Measurements from ENCODE around the gene AOC3. TPM values are rescaled to one million over a fixed set of nuclear protein-coding genes. Genes with fewer than 3 reads are reported as not detected.

AOC3 gene
- total and polyA plus RNA-seq, 2 of the 8 experiments (the other 6 are each of a cell fraction or from before 2014, with no cell fraction given), result 2.5 to 2.7 TPM

GRCh38 chr17:42849031-42849430 lies 2.0 kb upstream of the AOC3 start:
- no peak for TF ChIP-seq CREB1 (IDR thresholded peaks at IDR 0.05)
- TF ChIP-seq TAF7 (optimal IDR thresholded peaks at IDR 0.05; ENCODE audit: borderline replicate concordance, low read depth, low read length), result no peak
- no peak for TF ChIP-seq EGR1 (IDR thresholded peaks at IDR 0.05; ENCODE audit: borderline replicate concordance, low read depth, low read length)
- no peak for TF ChIP-seq NANOG (IDR thresholded peaks at IDR 0.05; ENCODE audit: insufficient read depth, low read depth, low read length, poor library complexity, severe bottlenecking)
- no peak for TF ChIP-seq BCL11A (IDR thresholded peaks at IDR 0.05; ENCODE audit: low read depth in 2 of 2, low read length in 2 of 2)
- no peak for TF ChIP-seq BRCA1 (IDR thresholded peaks at IDR 0.05; ENCODE audit: low read depth, low read length)
- no peak for TF ChIP-seq ZNF274 (IDR thresholded peaks at IDR 0.05; ENCODE audit: borderline replicate concordance, extremely low read depth, low read length)
- no peak for TF ChIP-seq POLR2AphosphoS5 (IDR thresholded peaks at IDR 0.05; ENCODE audit: low read depth, low read length)
- no peak for TF ChIP-seq KDM4A (IDR thresholded peaks at IDR 0.05; ENCODE audit: low read depth, low read length, severe bottlenecking)
- no peak for TF ChIP-seq SUZ12 (IDR thresholded peaks at IDR 0.05; ENCODE audit: low read length)
- TF ChIP-seq CBX8 (IDR thresholded peaks at IDR 0.05; ENCODE audit: borderline replicate concordance, low read depth, low read length), result no peak
- TF ChIP-seq CTBP2 (IDR thresholded peaks at IDR 0.05; ENCODE audit: borderline replicate concordance, insufficient read depth, insufficient read length, low read length), result no peak
- no peak for TF ChIP-seq FOSL1 (IDR thresholded peaks at IDR 0.05; ENCODE audit: insufficient read depth, low read depth, low read length)
- FAIRE-seq (no peak), DNase-seq (ENCODE audit: low read depth in 1 of 2, low spot score in 2 of 2) (no peak)
- Histone ChIP-seq H4K20me1 (replicated peaks in 1 of 2; ENCODE audit: control insufficient read depth in 1 of 2, insufficient read depth in 2 of 2, low read length in 2 of 2) (peaks cover 9 to 16% of the 10 kb centered on the region in 2 experiments), H3K56ac (replicated peaks; ENCODE audit: insufficient read length, low read depth, low read length) (no peak overlapping the region), H3K4me1 (replicated peaks in 1 of 4; ENCODE audit: control insufficient read depth in 3 of 4, insufficient read depth in 4 of 4, low read length in 3 of 4) (no peaks in the 10 kb centered on the region; a peak in 1 of 7 replicates), H3K27ac (ENCODE audit: low read depth, low read length) (no peak overlapping the region), H3K9me3 (ENCODE audit: insufficient read depth in 2 of 2, low read depth in 1 of 2, low read length in 1 of 2) (no peaks in the 10 kb centered on the region), H3K4me3 (ENCODE audit: extremely low read depth in 1 of 4, insufficient read depth in 2 of 4, low read depth in 3 of 4, low read length in 4 of 4) (no peak overlapping the region), H2BK15ac (ENCODE audit: low read length) (no peak overlapping the region), H2BK5ac (ENCODE audit: low read depth, low read length) (no peak overlapping the region), H4K91ac (replicated peaks; ENCODE audit: insufficient read length, low read length) (no peak overlapping the region), H3K23ac (ENCODE audit: insufficient read length) (no peak overlapping the region), H2BK20ac (ENCODE audit: low read length) (no peak overlapping the region), H2BK12ac (ENCODE audit: low read depth, low read length) (no peak overlapping the region), H3K9ac (replicated peaks in 1 of 4; ENCODE audit: extremely low read depth in 1 of 4, low read depth in 3 of 4, low read length in 3 of 4) (no peak overlapping the region), H2BK120ac (replicated peaks; ENCODE audit: low read depth, low read length) (no peak overlapping the region), H2AFZ (ENCODE audit: low read length) (no peak overlapping the region), H2AK5ac (ENCODE audit: low read depth, low read length) (no peak overlapping the region), H3K4ac (replicated peaks; ENCODE audit: insufficient read length, low read depth, low read length) (no peak overlapping the region), H3K79me2 (ENCODE audit: control insufficient read depth in 1 of 2, insufficient read depth in 2 of 2, low read length in 2 of 2) (no peaks in the 10 kb centered on the region), H4K5ac (ENCODE audit: insufficient read length, low read depth, low read length) (no peak overlapping the region), H3K27me3 (replicated peaks in 1 of 4; ENCODE audit: control insufficient read depth in 3 of 4, extremely low read depth in 1 of 4, insufficient read depth in 3 of 4, low read length in 3 of 4) (no peaks in the 10 kb centered on the region; a peak in 1 of 7 replicates), H3K36me3 (ENCODE audit: control insufficient read depth in 2 of 4, insufficient read depth in 4 of 4, low read length in 3 of 4) (peaks cover 13 to 18% (median 15%) of the 10 kb centered on the region in 4 experiments; a peak in 7 of 8 replicates), H3K79me1 (ENCODE audit: low read depth, low read length) (no peaks in the 10 kb centered on the region; the same call in 1 of the 2 replicates), H3K23me2 (ENCODE audit: low read depth, low read length) (no peaks in the 10 kb centered on the region), H3K14ac (ENCODE audit: insufficient read length) (no peak overlapping the region), H3K18ac (ENCODE audit: extremely low read depth, low read length) (no peak overlapping the region), H4K8ac (ENCODE audit: extremely low read depth, insufficient read depth, low read length) (no peak overlapping the region), H3K4me2 (ENCODE audit: insufficient read depth in 1 of 2, low read depth in 2 of 2, low read length in 2 of 2) (no peak overlapping the region)
- ChIA-PET POLR2A (ENCODE audit: partially characterized antibody) (interaction anchor here (0.6 to 10.4 kb wide), 9 partner anchors 8 to 519 kb away, joined by 3 to 111 read pairs (median 4); partner anchors contain the start of genes PSME3 and RPL27), CTCF (ENCODE audit: partially characterized antibody) (interaction anchor here (1.0 to 8.9 kb wide), 8 partner anchors 10 to 93 kb away, joined by 3 to 141 read pairs (median 5); no protein-coding TSS in a partner anchor)
- WGBS, 2 experiments (ENCODE audit: extremely low coverage in 1 of 2, insufficient coverage in 1 of 2, insufficient read length in 1 of 2, insufficient replicate concordance in 2 of 2, low coverage in 1 of 2, low lambda C conversion rate in 2 of 2, missing lambda C conversion rate in 1 of 2), result 89% methylated on average over 9 of the region's 9 CpGs; no CpG with 5 or more reads in 1 of the 2 experiments

Data from H1 (cell line).